Liver (tissue), 9 donors: ENCODE data around the gene PTCD1. TPM values are rescaled to one million over a fixed set of nuclear protein-coding genes. Genes with fewer than 3 reads are reported as not detected.
A peak's percentile ranks its signal among the peaks of the same experiment; 100 is the strongest.

Experiments used
- DNase-seq: peaks from one replicate; pipeline ENCODE4 v3.0.0-alpha.2; 2017; ENCODE audit warnings: low spot score
- H3K27ac ChIP-seq, 2 donors: one replicate each; pipeline ENCODE4 v1.7.0; 2013; ENCODE audit warnings: inconsistent platforms in 2 of 2, low read length in 2 of 2, control low read depth in 1 of 2, low read depth in 1 of 2, mild to moderate bottlenecking in 1 of 2
- H3K27me3 ChIP-seq, 4 donors: one replicate each; pipeline versions ENCODE4 v1.6.1 to v1.7.0; 2013; ENCODE audit warnings: low read length in 3 of 4, inconsistent platforms in 1 of 4, mild to moderate bottlenecking in 1 of 4, moderate library complexity in 1 of 4; ENCODE audit not compliant: control insufficient read depth in 4 of 4, insufficient read depth in 4 of 4
- H3K36me3 ChIP-seq, 4 donors: one replicate each; pipeline versions ENCODE4 v1.6.1 to v1.7.0; 2013; ENCODE audit warnings: low read length in 3 of 4, mild to moderate bottlenecking in 3 of 4, low read depth in 1 of 4, moderate library complexity in 1 of 4; ENCODE audit not compliant: control insufficient read depth in 4 of 4, insufficient read depth in 3 of 4
- H3K4me1 ChIP-seq, 4 donors: one replicate each; pipeline versions ENCODE4 v1.6.1 to v1.7.0; 2013; ENCODE audit warnings: low read length in 3 of 4, mild to moderate bottlenecking in 3 of 4, moderate library complexity in 1 of 4; ENCODE audit not compliant: control insufficient read depth in 4 of 4, insufficient read depth in 4 of 4
- H3K4me3 ChIP-seq, 3 donors: one replicate each; pipeline versions ENCODE4 v1.6.1 to v1.7.0; 2013; ENCODE audit warnings: low read length in 3 of 3, control low read depth in 1 of 3, low read depth in 1 of 3, mild to moderate bottlenecking in 1 of 3
- H3K9ac ChIP-seq, 2 donors: one replicate each; pipeline ENCODE4 v1.7.0; 2013; ENCODE audit warnings: low read length in 2 of 2, mild to moderate bottlenecking in 2 of 2, moderate library complexity in 2 of 2, control low read depth in 1 of 2, low read depth in 1 of 2
- H3K9me3 ChIP-seq, 4 donors: one replicate each; pipeline versions ENCODE4 v1.6.1 to v1.7.0; 2013; ENCODE audit warnings: low read length in 3 of 4; ENCODE audit not compliant: control insufficient read depth in 4 of 4
- EGR1 ChIP-seq, 2 donors: IDR thresholded peaks; 2 replicates each; pipeline ENCODE4 v1.6.1; 2016 to 2018; ENCODE audit warnings: antibody characterized with exemption in 2 of 2, low read depth in 2 of 2
- FOXA1 ChIP-seq: IDR thresholded peaks from 2 replicates; pipeline ENCODE4 v1.6.1; 2016; ENCODE audit warnings: antibody characterized with exemption
- FOXA2 ChIP-seq: IDR thresholded peaks from 2 replicates; pipeline ENCODE4 v1.6.1; 2016; ENCODE audit warnings: antibody characterized with exemption
- GABPA ChIP-seq, 2 donors: IDR thresholded peaks in 1 of 2; conservative IDR thresholded peaks in 1 of 2; 2 replicates each; pipeline ENCODE4 v1.6.1; 2016; ENCODE audit warnings: antibody characterized with exemption in 2 of 2, mild to moderate bottlenecking in 1 of 2, moderate library complexity in 1 of 2
- HNF4A ChIP-seq, 2 donors: conservative IDR thresholded peaks; 2 replicates each; pipeline ENCODE4 v1.6.1; 2016; ENCODE audit warnings: antibody characterized with exemption in 2 of 2, mild to moderate bottlenecking in 2 of 2
- HNF4G ChIP-seq: IDR thresholded peaks from 2 replicates; pipeline ENCODE4 v1.6.1; 2016; ENCODE audit warnings: antibody characterized with exemption
- JUND ChIP-seq, 2 donors: IDR thresholded peaks; 2 replicates each; pipeline ENCODE4 v1.6.1; 2016; ENCODE audit warnings: antibody characterized with exemption in 2 of 2
- NR2F2 ChIP-seq: IDR thresholded peaks from 2 replicates; pipeline ENCODE4 v1.6.1; 2016; ENCODE audit warnings: antibody characterized with exemption
- RAD21 ChIP-seq, 2 donors: IDR thresholded peaks; 2 replicates each; pipeline ENCODE4 v1.6.1; 2016; ENCODE audit warnings: antibody characterized with exemption in 2 of 2, mild to moderate bottlenecking in 2 of 2
- RXRA ChIP-seq, 2 donors: IDR thresholded peaks; 2 replicates each; pipeline ENCODE4 v1.6.1; 2017 to 2018; ENCODE audit warnings: antibody characterized with exemption in 2 of 2, mild to moderate bottlenecking in 1 of 2
- SP1 ChIP-seq: IDR thresholded peaks from 2 replicates; pipeline ENCODE4 v1.6.1; 2018; ENCODE audit warnings: antibody characterized with exemption, mild to moderate bottlenecking
- TAF1 ChIP-seq: conservative IDR thresholded peaks from 2 replicates; pipeline ENCODE4 v1.6.1; 2016; ENCODE audit warnings: antibody characterized with exemption, mild to moderate bottlenecking
- YY1 ChIP-seq: IDR thresholded peaks from 2 replicates; pipeline ENCODE4 v1.6.1; 2016; ENCODE audit warnings: antibody characterized with exemption, mild to moderate bottlenecking
- WGBS: extraction: QIAGEN DNeasy Blood & Tissue Kit; methylation state at CpG from one replicate; pipeline ENCODE4 v1.1.7; 2013; 5-methylcytosine and 5-hydroxymethylcytosine counted together
- polyA plus RNA-seq, 2 donors: library from polyadenylated mRNA; stranded (reverse) in 1 of 2; unstranded in 1 of 2; fragments of 200-250 nt in 1 of 2; fragments of >200 nt in 1 of 2; fragmentation: Nextera tagmentation in 1 of 2; extraction: Ambion mirVana in 1 of 2; gene quantifications; one replicate each; pipeline versions ENCODE4 v1.2.1 to v1.2.3, GENCODE V29; 2013 to 2015
- total RNA-seq, 2 donors: library from RNA; depleted of rRNA; stranded (reverse); fragments of >200 nt; gene quantifications; one replicate each; pipeline ENCODE4 v1.2.3, GENCODE V29; 2014
- TF ChIP-seq, protein P1 (sequence below): IDR thresholded peaks from 2 replicates; pipeline ENCODE4 v1.6.1; 2016; ENCODE audit warnings: antibody characterized with exemption, mild to moderate bottlenecking
- TF ChIP-seq, protein P2 (sequence below): IDR thresholded peaks from 2 replicates; pipeline ENCODE4 v1.6.1; 2016; ENCODE audit warnings: antibody characterized with exemption
- TF ChIP-seq, protein P3 (sequence below): fragments of 150-350 bp; IDR thresholded peaks from 2 replicates; pipeline ENCODE4 v1.5.1; 2017; ENCODE audit warnings: improper control_type of control experiment, low read depth, low read length; ENCODE audit not compliant: missing input control
- TF ChIP-seq, protein P4 (sequence below): IDR thresholded peaks from 2 replicates; pipeline ENCODE4 v1.6.1; 2016; ENCODE audit warnings: antibody characterized with exemption
- TF ChIP-seq, protein P5 (sequence below): IDR thresholded peaks from 2 replicates; pipeline ENCODE4 v1.6.1; 2016; ENCODE audit warnings: antibody characterized with exemption
- donor health status: healthy.
- donor health status: healthy.
- donor health status: healthy.
- donor health status: healthy.
- donor health status: healthy.

Gene PTCD1
- total and polyA plus RNA-seq, 4 donors = 3.1 to 4.3 (median 3.8) TPM

DNA sequence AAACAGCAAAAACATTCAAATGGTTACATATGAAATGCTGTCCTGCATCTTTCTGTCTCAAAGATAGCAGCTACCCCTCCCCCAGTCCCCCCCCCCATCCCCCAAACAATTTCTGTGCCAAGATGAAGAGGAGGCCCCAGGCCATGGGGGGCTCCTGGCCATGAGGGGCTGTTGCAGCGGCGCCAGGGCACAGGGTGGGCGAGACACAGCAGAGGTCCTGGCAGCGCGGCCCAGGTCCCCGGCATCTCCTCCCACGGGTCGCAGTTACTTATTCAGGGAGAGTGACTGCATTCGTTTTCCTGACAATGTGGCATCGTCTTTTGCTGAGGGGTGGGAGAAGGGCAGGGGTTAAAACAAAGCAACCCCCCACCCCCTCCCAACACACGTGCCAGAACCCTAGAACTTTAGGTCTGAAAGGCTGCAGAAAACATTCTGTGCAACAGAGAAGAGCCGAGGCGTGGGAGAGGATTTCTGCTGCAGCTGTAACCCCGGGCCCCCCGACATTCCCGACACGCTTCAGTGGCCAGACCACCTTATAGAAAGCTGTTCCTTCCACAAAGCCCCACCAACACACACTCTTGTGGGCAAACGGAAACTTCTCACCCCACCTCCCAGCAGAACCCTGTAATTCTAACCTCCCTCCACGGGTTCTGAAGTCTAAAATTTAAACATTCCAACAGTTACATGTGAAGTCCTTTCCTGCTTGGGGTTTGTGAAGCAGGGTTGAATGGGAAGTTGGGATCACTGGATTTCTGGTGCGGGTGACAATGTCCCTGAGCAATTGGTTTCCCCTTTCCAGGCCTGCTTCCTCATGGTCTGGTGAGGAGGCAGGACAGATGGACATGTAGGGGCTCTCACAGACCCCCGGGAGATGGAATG lies 41.9 kb downstream of the PTCD1 start (continued):
- TF ChIP-seq, protein P1, sequence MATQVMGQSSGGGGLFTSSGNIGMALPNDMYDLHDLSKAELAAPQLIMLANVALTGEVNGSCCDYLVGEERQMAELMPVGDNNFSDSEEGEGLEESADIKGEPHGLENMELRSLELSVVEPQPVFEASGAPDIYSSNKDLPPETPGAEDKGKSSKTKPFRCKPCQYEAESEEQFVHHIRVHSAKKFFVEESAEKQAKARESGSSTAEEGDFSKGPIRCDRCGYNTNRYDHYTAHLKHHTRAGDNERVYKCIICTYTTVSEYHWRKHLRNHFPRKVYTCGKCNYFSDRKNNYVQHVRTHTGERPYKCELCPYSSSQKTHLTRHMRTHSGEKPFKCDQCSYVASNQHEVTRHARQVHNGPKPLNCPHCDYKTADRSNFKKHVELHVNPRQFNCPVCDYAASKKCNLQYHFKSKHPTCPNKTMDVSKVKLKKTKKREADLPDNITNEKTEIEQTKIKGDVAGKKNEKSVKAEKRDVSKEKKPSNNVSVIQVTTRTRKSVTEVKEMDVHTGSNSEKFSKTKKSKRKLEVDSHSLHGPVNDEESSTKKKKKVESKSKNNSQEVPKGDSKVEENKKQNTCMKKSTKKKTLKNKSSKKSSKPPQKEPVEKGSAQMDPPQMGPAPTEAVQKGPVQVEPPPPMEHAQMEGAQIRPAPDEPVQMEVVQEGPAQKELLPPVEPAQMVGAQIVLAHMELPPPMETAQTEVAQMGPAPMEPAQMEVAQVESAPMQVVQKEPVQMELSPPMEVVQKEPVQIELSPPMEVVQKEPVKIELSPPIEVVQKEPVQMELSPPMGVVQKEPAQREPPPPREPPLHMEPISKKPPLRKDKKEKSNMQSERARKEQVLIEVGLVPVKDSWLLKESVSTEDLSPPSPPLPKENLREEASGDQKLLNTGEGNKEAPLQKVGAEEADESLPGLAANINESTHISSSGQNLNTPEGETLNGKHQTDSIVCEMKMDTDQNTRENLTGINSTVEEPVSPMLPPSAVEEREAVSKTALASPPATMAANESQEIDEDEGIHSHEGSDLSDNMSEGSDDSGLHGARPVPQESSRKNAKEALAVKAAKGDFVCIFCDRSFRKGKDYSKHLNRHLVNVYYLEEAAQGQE = no peak

DNA sequence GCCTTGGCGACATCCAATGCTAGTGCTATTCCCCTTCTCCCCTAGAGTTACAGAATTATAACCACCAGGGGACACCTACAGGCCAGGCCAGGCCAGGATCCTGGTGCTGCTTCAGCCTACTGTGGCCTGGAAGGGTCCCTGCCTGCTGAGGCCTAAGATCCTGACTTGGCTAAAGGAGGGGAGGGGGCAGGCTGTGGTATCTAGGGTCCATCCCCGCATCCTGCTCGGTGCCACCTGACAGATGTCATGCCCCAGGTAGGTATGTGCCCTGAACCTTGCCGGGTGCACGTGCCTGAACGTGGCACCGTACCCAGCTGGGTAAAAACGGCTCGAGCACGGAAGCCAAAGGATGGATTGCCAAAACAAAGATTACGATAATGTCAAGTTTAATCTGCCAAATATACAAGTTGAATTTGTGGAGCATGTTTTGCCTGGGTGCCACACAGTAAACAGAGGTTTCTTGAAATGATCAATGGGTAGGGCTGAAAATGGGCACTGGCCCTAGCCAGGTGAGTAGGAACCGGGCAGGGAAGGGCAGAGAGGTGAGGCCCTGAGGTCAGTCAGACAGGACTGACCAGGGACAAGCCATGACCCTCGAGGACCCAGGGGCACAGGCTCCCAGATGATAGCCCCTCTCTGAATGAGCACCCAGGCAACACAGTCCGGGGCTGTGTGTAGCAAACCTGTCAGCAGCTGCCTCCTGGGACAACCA lies 42.8 kb downstream of the PTCD1 start:
- 43% methylated on average over 14 of the region's 14 CpGs for WGBS
- no peaks in the 10 kb centered on the region for H3K9me3 ChIP-seq
- H3K9ac ChIP-seq = no peak overlapping the region
- H3K4me3 ChIP-seq = no peak overlapping the region
- TF ChIP-seq RAD21 (IDR thresholded peaks at IDR 0.05) = peak in 1 of 2 donors; percentile 2
- peak; percentile 59 for TF ChIP-seq YY1
- no peak for TF ChIP-seq TAF1
- TF ChIP-seq SP1 = no peak
- TF ChIP-seq, protein P2, sequence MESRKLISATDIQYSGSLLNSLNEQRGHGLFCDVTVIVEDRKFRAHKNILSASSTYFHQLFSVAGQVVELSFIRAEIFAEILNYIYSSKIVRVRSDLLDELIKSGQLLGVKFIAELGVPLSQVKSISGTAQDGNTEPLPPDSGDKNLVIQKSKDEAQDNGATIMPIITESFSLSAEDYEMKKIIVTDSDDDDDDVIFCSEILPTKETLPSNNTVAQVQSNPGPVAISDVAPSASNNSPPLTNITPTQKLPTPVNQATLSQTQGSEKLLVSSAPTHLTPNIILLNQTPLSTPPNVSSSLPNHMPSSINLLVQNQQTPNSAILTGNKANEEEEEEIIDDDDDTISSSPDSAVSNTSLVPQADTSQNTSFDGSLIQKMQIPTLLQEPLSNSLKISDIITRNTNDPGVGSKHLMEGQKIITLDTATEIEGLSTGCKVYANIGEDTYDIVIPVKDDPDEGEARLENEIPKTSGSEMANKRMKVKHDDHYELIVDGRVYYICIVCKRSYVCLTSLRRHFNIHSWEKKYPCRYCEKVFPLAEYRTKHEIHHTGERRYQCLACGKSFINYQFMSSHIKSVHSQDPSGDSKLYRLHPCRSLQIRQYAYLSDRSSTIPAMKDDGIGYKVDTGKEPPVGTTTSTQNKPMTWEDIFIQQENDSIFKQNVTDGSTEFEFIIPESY = no peak
- no peak for TF ChIP-seq HNF4G
- TF ChIP-seq, protein P3, sequence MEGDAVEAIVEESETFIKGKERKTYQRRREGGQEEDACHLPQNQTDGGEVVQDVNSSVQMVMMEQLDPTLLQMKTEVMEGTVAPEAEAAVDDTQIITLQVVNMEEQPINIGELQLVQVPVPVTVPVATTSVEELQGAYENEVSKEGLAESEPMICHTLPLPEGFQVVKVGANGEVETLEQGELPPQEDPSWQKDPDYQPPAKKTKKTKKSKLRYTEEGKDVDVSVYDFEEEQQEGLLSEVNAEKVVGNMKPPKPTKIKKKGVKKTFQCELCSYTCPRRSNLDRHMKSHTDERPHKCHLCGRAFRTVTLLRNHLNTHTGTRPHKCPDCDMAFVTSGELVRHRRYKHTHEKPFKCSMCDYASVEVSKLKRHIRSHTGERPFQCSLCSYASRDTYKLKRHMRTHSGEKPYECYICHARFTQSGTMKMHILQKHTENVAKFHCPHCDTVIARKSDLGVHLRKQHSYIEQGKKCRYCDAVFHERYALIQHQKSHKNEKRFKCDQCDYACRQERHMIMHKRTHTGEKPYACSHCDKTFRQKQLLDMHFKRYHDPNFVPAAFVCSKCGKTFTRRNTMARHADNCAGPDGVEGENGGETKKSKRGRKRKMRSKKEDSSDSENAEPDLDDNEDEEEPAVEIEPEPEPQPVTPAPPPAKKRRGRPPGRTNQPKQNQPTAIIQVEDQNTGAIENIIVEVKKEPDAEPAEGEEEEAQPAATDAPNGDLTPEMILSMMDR = no peak
- peak; percentile 52 to 80 for TF ChIP-seq HNF4A (conservative IDR thresholded peaks at IDR 0.05)
- TF ChIP-seq RXRA (IDR thresholded peaks at IDR 0.05) = peak; percentile 27 to 89
- no peak for TF ChIP-seq EGR1 (IDR thresholded peaks at IDR 0.05; ENCODE audit: low read depth in 2 of 2)
- TF ChIP-seq, protein P4, sequence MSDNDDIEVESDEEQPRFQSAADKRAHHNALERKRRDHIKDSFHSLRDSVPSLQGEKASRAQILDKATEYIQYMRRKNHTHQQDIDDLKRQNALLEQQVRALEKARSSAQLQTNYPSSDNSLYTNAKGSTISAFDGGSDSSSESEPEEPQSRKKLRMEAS = peak; percentile 71
- TF ChIP-seq, protein P1 = no peak
- peak in 1 of 2 donors; percentile 42 for TF ChIP-seq JUND (IDR thresholded peaks at IDR 0.05)
- no peak for TF ChIP-seq NR2F2
- TF ChIP-seq GABPA (IDR thresholded peaks at IDR 0.05 in 1 of 2, conservative IDR thresholded peaks at IDR 0.05 in 1 of 2) = peak in 1 of 2 donors; percentile 63
- peak; percentile 53 for TF ChIP-seq FOXA1
- TF ChIP-seq FOXA2 = peak; percentile 79
- TF ChIP-seq, protein P5, sequence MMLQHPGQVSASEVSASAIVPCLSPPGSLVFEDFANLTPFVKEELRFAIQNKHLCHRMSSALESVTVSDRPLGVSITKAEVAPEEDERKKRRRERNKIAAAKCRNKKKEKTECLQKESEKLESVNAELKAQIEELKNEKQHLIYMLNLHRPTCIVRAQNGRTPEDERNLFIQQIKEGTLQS = no peak
- peak overlapping the region in 1 of 2 donors; percentile 52 for H3K27ac ChIP-seq
- peaks cover 11 to 51% (median 23%) of the 10 kb centered on the region in 4 donors for H3K36me3 ChIP-seq
- H3K4me1 ChIP-seq = peaks cover 8 to 30% (median 19%) of the 10 kb centered on the region in 4 donors
- no peaks in the 10 kb centered on the region for H3K27me3 ChIP-seq
- no peak for DNase-seq
